Nephron (organoid): Measurements from ENCODE around the gene NGB.
A peak's percentile ranks its signal among the peaks of the same experiment; 100 is the strongest.
"Not testable (repeated sequence)": the region's sequence is repeated elsewhere in the genome, so short reads cannot be mapped to it uniquely, and the experiment has no call there.

Experiments used
- H3K27ac Mint-ChIP-seq, 3 experiments: 2 replicates each; pipeline ENCODE4 v1.8.0; 2020; ENCODE audit warnings: mixed read lengths in 3 of 3, mild to moderate bottlenecking in 2 of 3, moderate library complexity in 1 of 3
- H3K27me3 Mint-ChIP-seq: 2 replicates; pipeline ENCODE4 v1.8.0; 2021; ENCODE audit warnings: low read depth, mild to moderate bottlenecking, moderate library complexity, mixed read lengths
- H3K36me3 Mint-ChIP-seq: 2 replicates; pipeline ENCODE4 v1.8.0; 2020; ENCODE audit warnings: low read depth, mixed read lengths
- H3K4me1 Mint-ChIP-seq: 2 replicates; pipeline ENCODE4 v1.8.0; 2020; ENCODE audit warnings: mixed read lengths
- H3K4me3 Mint-ChIP-seq, 3 experiments: 2 replicates each; pipeline ENCODE4 v1.8.0; 2020; ENCODE audit warnings: mild to moderate bottlenecking in 3 of 3, mixed read lengths in 3 of 3, moderate library complexity in 2 of 3
- H3K9me3 Mint-ChIP-seq: 2 replicates; pipeline ENCODE4 v1.8.0; 2020; ENCODE audit warnings: mixed read lengths
- CTCF ChIP-seq, 3 experiments: fragments of 200-600 bp; sonication (generic); IDR thresholded peaks; one replicate each; pipeline ENCODE4 v1.5.0; 2021; ENCODE audit warnings: antibody characterized with exemption in 3 of 3; ENCODE audit not compliant: unreplicated experiment in 3 of 3

The NGB gene, protein sequence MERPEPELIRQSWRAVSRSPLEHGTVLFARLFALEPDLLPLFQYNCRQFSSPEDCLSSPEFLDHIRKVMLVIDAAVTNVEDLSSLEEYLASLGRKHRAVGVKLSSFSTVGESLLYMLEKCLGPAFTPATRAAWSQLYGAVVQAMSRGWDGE

DNA sequence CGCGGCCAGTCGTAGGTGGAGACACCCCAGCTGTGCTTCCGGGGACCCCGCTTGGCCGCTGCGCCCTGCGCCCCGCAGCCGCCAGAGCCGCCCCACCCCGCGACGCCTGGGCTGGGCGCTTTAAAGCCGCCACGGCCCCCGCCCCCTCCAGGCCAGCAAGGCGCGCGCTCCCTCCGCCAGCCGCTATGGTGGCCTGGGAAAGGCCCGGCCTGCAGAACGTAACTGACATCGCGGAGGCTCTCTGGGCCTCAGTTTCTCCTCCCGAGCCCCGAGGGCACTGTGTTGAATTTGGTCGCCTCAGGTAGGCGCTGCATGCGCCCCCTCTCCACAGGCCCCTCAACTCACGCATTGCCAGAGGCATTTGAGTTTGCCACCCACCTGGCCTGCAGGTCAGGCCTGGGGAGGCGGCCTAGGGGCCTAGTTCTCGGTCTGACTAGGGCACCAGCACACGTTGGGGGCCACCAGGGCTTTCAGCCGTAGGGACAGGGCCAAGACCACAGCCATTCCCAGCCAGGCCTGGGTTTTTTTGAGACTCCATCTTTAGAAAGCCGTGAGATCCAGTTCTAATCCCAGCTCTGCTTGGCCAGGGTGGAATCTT lies at the start of gene NGB:
TSS of gene NGB (minus strand) at position 94 of the 598 bp plus-strand sequence. CDS start 269 bp downstream, outside the sequence.
- peaks cover 4% of the 10 kb centered on the region for H3K9me3 Mint-ChIP-seq
- H3K27ac Mint-ChIP-seq: no peak within 1 kb of the TSS
- TF ChIP-seq CTCF (IDR thresholded peaks at IDR 0.05; ENCODE audit: unreplicated experiment in 3 of 3): no peak
- H3K27me3 Mint-ChIP-seq: peaks cover 63% of the 10 kb centered on the region
- H3K36me3 Mint-ChIP-seq: no peaks in the 10 kb centered on the region
- H3K4me3 Mint-ChIP-seq: peak within 1 kb of the TSS; percentile 45 to 72 (median 69)
- peaks cover 3% of the 10 kb centered on the region for H3K4me1 Mint-ChIP-seq

DNA sequence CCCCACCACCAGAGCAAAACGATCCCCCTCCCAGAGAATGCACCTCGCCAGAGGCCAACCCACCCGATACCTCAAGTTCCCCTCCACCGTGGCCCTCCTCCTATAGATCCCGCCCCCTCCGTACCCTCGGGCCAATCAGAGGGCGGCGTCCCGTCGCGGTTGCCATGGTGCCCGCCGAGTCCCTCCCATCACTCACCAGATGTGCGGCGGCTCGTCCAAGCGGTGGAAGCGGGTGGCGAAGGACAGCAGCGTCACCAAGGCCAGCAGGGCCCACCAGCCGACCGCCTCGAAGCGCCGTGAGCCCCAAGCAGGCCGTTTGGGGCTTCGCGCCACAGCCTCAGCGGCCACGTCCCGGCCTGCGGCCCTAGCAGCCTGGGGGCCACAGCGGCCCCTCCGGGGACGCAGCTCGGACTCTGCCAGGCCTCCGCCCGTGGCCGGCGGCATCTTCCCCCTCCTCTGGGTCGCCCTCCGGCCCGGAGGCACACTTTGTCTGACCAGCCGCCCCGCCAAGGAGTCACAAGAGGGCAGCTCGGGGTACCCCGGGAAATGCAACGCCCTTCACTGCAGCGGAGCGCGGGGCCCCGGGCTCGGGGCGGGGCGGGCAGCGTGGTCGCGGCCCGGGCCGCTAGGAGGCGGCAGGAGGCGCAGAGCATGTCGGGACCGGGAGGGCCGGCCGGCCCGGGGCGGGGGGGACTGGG lies 49.4 kb upstream of the NGB start, which contains the start of gene POMT2:
TSS of gene POMT2 (minus strand) at position 646 of the 698 bp plus-strand sequence. CDS start at position 444, 202 bp downstream.
- no peaks in the 10 kb centered on the region for H3K36me3 Mint-ChIP-seq
- H3K27ac Mint-ChIP-seq: peak within 1 kb of the TSS; percentile 99 to 100 (median 100)
- H3K27me3 Mint-ChIP-seq: no peaks in the 10 kb centered on the region
- H3K4me1 Mint-ChIP-seq: peaks cover 45% of the 10 kb centered on the region
- TF ChIP-seq CTCF (IDR thresholded peaks at IDR 0.05; ENCODE audit: unreplicated experiment in 3 of 3): peak; percentile 47 to 56 (median 56)
- peak within 1 kb of the TSS; percentile 98 to 99 (median 99) for H3K4me3 Mint-ChIP-seq
- no peaks in the 10 kb centered on the region for H3K9me3 Mint-ChIP-seq

GRCh38 chr14:77319422-77319821 lies 48.4 kb upstream of the NGB start:
- Mint-ChIP-seq H3K9me3 (no peaks in the 10 kb centered on the region), H3K4me1 (peaks cover 54% of the 10 kb centered on the region), H3K27me3 (no peaks in the 10 kb centered on the region), H3K4me3 (peak overlapping the region; percentile 97 to 99 (median 98)), H3K27ac (peak overlapping the region; percentile 93 to 99 (median 98)), H3K36me3 (no peaks in the 10 kb centered on the region)
- no peak for TF ChIP-seq CTCF (IDR thresholded peaks at IDR 0.05; ENCODE audit: unreplicated experiment in 3 of 3)

- Mint-ChIP-seq H3K4me1 (peaks cover 61% of the 10 kb centered on the region), H3K27ac (peak overlapping the region; percentile 93 to 99 (median 98)), H3K4me3 (peak overlapping the region in 2 of 3 experiments; percentile 98 to 99)
- not testable (repeated sequence) for H3K36me3 Mint-ChIP-seq, H3K9me3 Mint-ChIP-seq, H3K27me3 Mint-ChIP-seq
Measured at GRCh38 chr14:77318756-77319155, 47.8 kb upstream of the NGB start.

DNA sequence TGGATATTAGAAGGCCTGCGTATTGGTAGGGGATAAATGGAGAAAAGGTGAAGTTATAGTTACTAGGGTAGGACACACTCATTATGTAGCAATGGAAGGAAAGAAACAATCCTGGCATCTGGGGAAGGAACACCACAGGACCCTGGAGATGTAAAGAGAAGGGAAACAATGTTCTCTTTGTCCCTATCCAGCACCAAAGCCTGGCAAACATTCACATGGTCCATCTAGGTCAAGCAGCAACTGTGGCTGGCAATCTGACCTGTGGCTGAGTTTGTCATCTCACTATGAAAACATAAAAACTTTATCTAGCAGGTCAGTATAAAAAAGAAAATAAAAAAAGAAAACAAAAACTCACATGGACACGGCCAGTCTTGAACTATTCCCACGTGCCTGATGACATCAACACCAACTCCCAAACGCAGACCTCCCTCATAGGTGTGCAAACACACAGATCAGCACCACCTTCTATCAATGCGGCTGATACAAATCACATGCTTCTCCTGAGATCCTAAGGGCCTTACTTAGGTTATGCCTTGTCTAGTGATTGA lies 47.1 kb upstream of the NGB start:
- Mint-ChIP-seq H3K27ac (peak overlapping the region; percentile 55 to 82 (median 78)), H3K4me1 (peaks cover 66% of the 10 kb centered on the region), H3K27me3 (no peaks in the 10 kb centered on the region), H3K4me3 (peak overlapping the region; percentile 22 to 59 (median 52)), H3K36me3 (no peaks in the 10 kb centered on the region), H3K9me3 (no peaks in the 10 kb centered on the region)
- no peak for TF ChIP-seq CTCF (IDR thresholded peaks at IDR 0.05; ENCODE audit: unreplicated experiment in 3 of 3)

- H3K4me3 Mint-ChIP-seq: no peak overlapping the region
- peaks cover 68% of the 10 kb centered on the region for H3K4me1 Mint-ChIP-seq
- no peak for TF ChIP-seq CTCF (IDR thresholded peaks at IDR 0.05; ENCODE audit: unreplicated experiment in 3 of 3)
- no peaks in the 10 kb centered on the region for H3K27me3 Mint-ChIP-seq
- H3K27ac Mint-ChIP-seq: no peak overlapping the region
- no peaks in the 10 kb centered on the region for H3K36me3 Mint-ChIP-seq
- H3K9me3 Mint-ChIP-seq: no peaks in the 10 kb centered on the region
Measured at GRCh38 chr14:77316872-77317301, 45.9 kb upstream of the NGB start.
